Ishikawa (cell line): Measurements from ENCODE around the gene HMBS.

Experiments
- CEBPB ChIP-seq: IDR thresholded peaks from 2 replicates; pipeline ENCODE4 v1.6.1; 2012
- CREB1 ChIP-seq: IDR thresholded peaks from 2 replicates; pipeline ENCODE4 v1.6.1; 2012; ENCODE audit warnings: low read depth
- EGR1 ChIP-seq: IDR thresholded peaks from 2 replicates; pipeline ENCODE4 v1.6.1; 2012
- EP300 ChIP-seq: IDR thresholded peaks from 2 replicates; pipeline ENCODE4 v1.6.1; 2012; ENCODE audit warnings: borderline replicate concordance
- FOXM1 ChIP-seq: IDR thresholded peaks from 2 replicates; pipeline ENCODE4 v1.6.1; 2012; ENCODE audit warnings: low read depth, borderline replicate concordance
- MAX ChIP-seq: IDR thresholded peaks from 2 replicates; pipeline ENCODE4 v1.6.1; 2012
- NFIC ChIP-seq: IDR thresholded peaks from 2 replicates; pipeline ENCODE4 v1.6.1; 2012
- RAD21 ChIP-seq: IDR thresholded peaks from 2 replicates; pipeline ENCODE4 v1.6.1; 2012; ENCODE audit warnings: low read depth
- TAF1 ChIP-seq: IDR thresholded peaks from 2 replicates; pipeline ENCODE4 v1.6.1; 2012; ENCODE audit warnings: low read depth, mild to moderate bottlenecking
- TCF12 ChIP-seq: IDR thresholded peaks from 2 replicates; pipeline ENCODE4 v1.6.1; 2012; ENCODE audit warnings: low read depth
- TEAD4 ChIP-seq: IDR thresholded peaks from 2 replicates; pipeline ENCODE4 v1.6.1; 2012
- YY1 ChIP-seq: IDR thresholded peaks from 2 replicates; pipeline ENCODE4 v1.6.1; 2012; ENCODE audit warnings: low read depth
- ZBTB7A ChIP-seq: IDR thresholded peaks from 2 replicates; pipeline ENCODE4 v1.6.1; 2012; ENCODE audit warnings: low read depth
- TF ChIP-seq, protein P1 (sequence below): IDR thresholded peaks from 2 replicates; pipeline ENCODE4 v1.6.1; 2012
- TF ChIP-seq, protein P2 (sequence below): IDR thresholded peaks from 2 replicates; pipeline ENCODE4 v1.6.1; 2012; ENCODE audit warnings: low read depth, mild to moderate bottlenecking

Gene HMBS

GRCh38 chr11:119117004-119117706 lies 32.5 kb downstream of the HMBS start:
- TF ChIP-seq MAX (no peak), FOXM1 (no peak), TEAD4 (no peak), YY1 (no peak), TAF1 (no peak), RAD21 (no peak), EP300 (no peak), ZBTB7A (no peak)
- TF ChIP-seq, protein P1, sequence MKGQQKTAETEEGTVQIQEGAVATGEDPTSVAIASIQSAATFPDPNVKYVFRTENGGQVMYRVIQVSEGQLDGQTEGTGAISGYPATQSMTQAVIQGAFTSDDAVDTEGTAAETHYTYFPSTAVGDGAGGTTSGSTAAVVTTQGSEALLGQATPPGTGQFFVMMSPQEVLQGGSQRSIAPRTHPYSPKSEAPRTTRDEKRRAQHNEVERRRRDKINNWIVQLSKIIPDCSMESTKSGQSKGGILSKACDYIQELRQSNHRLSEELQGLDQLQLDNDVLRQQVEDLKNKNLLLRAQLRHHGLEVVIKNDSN: no peak

GRCh38 chr11:119118227-119118626 lies 33.5 kb downstream of the HMBS start:
- TF ChIP-seq, protein P2, sequence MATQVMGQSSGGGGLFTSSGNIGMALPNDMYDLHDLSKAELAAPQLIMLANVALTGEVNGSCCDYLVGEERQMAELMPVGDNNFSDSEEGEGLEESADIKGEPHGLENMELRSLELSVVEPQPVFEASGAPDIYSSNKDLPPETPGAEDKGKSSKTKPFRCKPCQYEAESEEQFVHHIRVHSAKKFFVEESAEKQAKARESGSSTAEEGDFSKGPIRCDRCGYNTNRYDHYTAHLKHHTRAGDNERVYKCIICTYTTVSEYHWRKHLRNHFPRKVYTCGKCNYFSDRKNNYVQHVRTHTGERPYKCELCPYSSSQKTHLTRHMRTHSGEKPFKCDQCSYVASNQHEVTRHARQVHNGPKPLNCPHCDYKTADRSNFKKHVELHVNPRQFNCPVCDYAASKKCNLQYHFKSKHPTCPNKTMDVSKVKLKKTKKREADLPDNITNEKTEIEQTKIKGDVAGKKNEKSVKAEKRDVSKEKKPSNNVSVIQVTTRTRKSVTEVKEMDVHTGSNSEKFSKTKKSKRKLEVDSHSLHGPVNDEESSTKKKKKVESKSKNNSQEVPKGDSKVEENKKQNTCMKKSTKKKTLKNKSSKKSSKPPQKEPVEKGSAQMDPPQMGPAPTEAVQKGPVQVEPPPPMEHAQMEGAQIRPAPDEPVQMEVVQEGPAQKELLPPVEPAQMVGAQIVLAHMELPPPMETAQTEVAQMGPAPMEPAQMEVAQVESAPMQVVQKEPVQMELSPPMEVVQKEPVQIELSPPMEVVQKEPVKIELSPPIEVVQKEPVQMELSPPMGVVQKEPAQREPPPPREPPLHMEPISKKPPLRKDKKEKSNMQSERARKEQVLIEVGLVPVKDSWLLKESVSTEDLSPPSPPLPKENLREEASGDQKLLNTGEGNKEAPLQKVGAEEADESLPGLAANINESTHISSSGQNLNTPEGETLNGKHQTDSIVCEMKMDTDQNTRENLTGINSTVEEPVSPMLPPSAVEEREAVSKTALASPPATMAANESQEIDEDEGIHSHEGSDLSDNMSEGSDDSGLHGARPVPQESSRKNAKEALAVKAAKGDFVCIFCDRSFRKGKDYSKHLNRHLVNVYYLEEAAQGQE: no peak
- no peak for TF ChIP-seq TEAD4
- no peak for TF ChIP-seq MAX
- no peak for TF ChIP-seq RAD21
- TF ChIP-seq NFIC: no peak
- TF ChIP-seq CEBPB: no peak
- no peak for TF ChIP-seq TCF12
- no peak for TF ChIP-seq FOXM1
- no peak for TF ChIP-seq ZBTB7A
- TF ChIP-seq EGR1: no peak
- TF ChIP-seq, protein P1: no peak
- no peak for TF ChIP-seq TAF1
- no peak for TF ChIP-seq CREB1
- TF ChIP-seq EP300: no peak
- TF ChIP-seq YY1: no peak

DNA sequence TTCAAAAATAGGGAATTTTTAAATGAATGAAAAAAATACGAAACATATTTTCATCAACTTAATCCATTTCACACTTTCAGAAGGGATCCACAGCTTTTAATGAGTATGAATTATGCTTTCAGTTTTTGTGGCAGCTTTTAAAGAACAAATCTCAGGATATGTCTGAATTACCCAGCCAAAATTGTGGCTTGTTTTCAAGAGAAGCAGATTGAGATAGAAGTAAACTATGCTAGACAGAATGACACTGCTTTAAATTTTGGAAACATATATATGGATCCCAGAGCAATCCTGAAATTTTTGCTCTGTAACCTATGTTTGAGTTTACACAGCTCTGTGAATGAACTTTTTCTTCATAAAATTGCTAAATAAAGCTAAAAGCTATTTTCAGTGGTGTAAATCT lies 34.3 kb downstream of the HMBS start:
- no peak for TF ChIP-seq CREB1
- TF ChIP-seq, protein P2: no peak
- no peak for TF ChIP-seq MAX
- TF ChIP-seq CEBPB: no peak
- no peak for TF ChIP-seq EP300
- TF ChIP-seq TEAD4: no peak
- TF ChIP-seq TCF12: no peak
- TF ChIP-seq ZBTB7A: no peak
- no peak for TF ChIP-seq EGR1
- TF ChIP-seq TAF1: no peak
- TF ChIP-seq, protein P1: no peak
- TF ChIP-seq YY1: no peak
- TF ChIP-seq NFIC: no peak
- TF ChIP-seq FOXM1: no peak
- no peak for TF ChIP-seq RAD21

- TF ChIP-seq TAF1: no peak
- TF ChIP-seq TCF12: no peak
- no peak for TF ChIP-seq NFIC
- no peak for TF ChIP-seq RAD21
- TF ChIP-seq, protein P2: no peak
- TF ChIP-seq CREB1: no peak
- no peak for TF ChIP-seq MAX
- TF ChIP-seq EP300: no peak
- TF ChIP-seq TEAD4: no peak
- TF ChIP-seq EGR1: no peak
- no peak for TF ChIP-seq YY1
- no peak for TF ChIP-seq ZBTB7A
- TF ChIP-seq, protein P1: no peak
- TF ChIP-seq CEBPB: no peak
- TF ChIP-seq FOXM1: no peak
These were observed 35.9 kb downstream of the HMBS start for GRCh38 chr11:119120639-119121007.
